Measurements from ENCODE around the gene SEC24B. TPM values are rescaled to one million over a fixed set of nuclear protein-coding genes. Genes with fewer than 3 reads are reported as not detected.

Gene SEC24B
- total and polyA plus RNA-seq, 4 donors, result 12.2 to 38.2 (median 16.3) TPM

GRCh38 chr4:109419679-109420078, 13.9 kb upstream of the SEC24B start (continued):
- no peak for TF ChIP-seq JUND (IDR thresholded peaks at IDR 0.05)

- no peak for TF ChIP-seq JUND (IDR thresholded peaks at IDR 0.05)
- no peak for TF ChIP-seq RXRA (IDR thresholded peaks at IDR 0.05)
- no peak for TF ChIP-seq SP1 (IDR thresholded peaks at IDR 0.05)
- no peaks in the 10 kb centered on the region for H3K27me3 ChIP-seq (ENCODE audit: control insufficient read depth in 4 of 4, insufficient read depth in 4 of 4, low read length in 3 of 4)
- H3K27ac ChIP-seq (ENCODE audit: low read depth in 1 of 2, low read length in 2 of 2), result no peak overlapping the region
- no peak for DNase-seq (ENCODE audit: low spot score)
- H3K9ac ChIP-seq (ENCODE audit: low read depth in 1 of 2, low read length in 2 of 2), result no peak overlapping the region
- peaks cover 0 to 3% (median 2%) of the 10 kb centered on the region in 4 donors for H3K4me1 ChIP-seq (ENCODE audit: control insufficient read depth in 4 of 4, insufficient read depth in 4 of 4, low read length in 3 of 4)
- 93% methylated on average over 19 of the region's 19 CpGs for WGBS
- no peak overlapping the region for H3K4me3 ChIP-seq (ENCODE audit: low read depth in 1 of 3, low read length in 3 of 3)
- no peaks in the 10 kb centered on the region for H3K9me3 ChIP-seq (ENCODE audit: control insufficient read depth in 4 of 4, low read length in 3 of 4)
- H3K36me3 ChIP-seq (ENCODE audit: control insufficient read depth in 4 of 4, insufficient read depth in 3 of 4, low read depth in 1 of 4, low read length in 3 of 4), result no peaks in the 10 kb centered on the region
Observed at GRCh38 chr4:109424093-109424841, 9.3 kb upstream of the SEC24B start.

GRCh38 chr4:109425405-109425804, 8.2 kb upstream of the SEC24B start:
- 91% methylated on average over 4 of the region's 4 CpGs for WGBS
- Histone ChIP-seq H3K27me3 (ENCODE audit: control insufficient read depth in 4 of 4, insufficient read depth in 4 of 4, low read length in 3 of 4) (no peaks in the 10 kb centered on the region), H3K4me1 (ENCODE audit: control insufficient read depth in 4 of 4, insufficient read depth in 4 of 4, low read length in 3 of 4) (peaks cover 0 to 3% (median 2%) of the 10 kb centered on the region in 4 donors), H3K36me3 (ENCODE audit: control insufficient read depth in 4 of 4, insufficient read depth in 3 of 4, low read depth in 1 of 4, low read length in 3 of 4) (no peaks in the 10 kb centered on the region), H3K9ac (ENCODE audit: low read depth in 1 of 2, low read length in 2 of 2) (no peak overlapping the region), H3K9me3 (ENCODE audit: control insufficient read depth in 4 of 4, low read length in 3 of 4) (no peaks in the 10 kb centered on the region), H3K27ac (ENCODE audit: low read depth in 1 of 2, low read length in 2 of 2) (no peak overlapping the region), H3K4me3 (ENCODE audit: low read depth in 1 of 3, low read length in 3 of 3) (no peak overlapping the region)
- DNase-seq (ENCODE audit: low spot score), result no peak
- no peak for TF ChIP-seq MAX (IDR thresholded peaks at IDR 0.05)
- TF ChIP-seq ZBTB33 (IDR thresholded peaks at IDR 0.05), result no peak
- no peak for TF ChIP-seq TAF1 (conservative IDR thresholded peaks at IDR 0.05)
- no peak for TF ChIP-seq HNF4G (IDR thresholded peaks at IDR 0.05)
- TF ChIP-seq EGR1 (IDR thresholded peaks at IDR 0.05; ENCODE audit: low read depth in 2 of 2), result no peak
- no peak for TF ChIP-seq YY1 (IDR thresholded peaks at IDR 0.05)
- TF ChIP-seq FOXA2 (IDR thresholded peaks at IDR 0.05), result no peak
- TF ChIP-seq ATF3 (IDR thresholded peaks at IDR 0.05), result no peak
- TF ChIP-seq JUND (IDR thresholded peaks at IDR 0.05), result no peak
- TF ChIP-seq SP1 (IDR thresholded peaks at IDR 0.05), result no peak

- Histone ChIP-seq H3K9ac (ENCODE audit: low read depth in 1 of 2, low read length in 2 of 2) (no peak overlapping the region), H3K36me3 (ENCODE audit: control insufficient read depth in 4 of 4, insufficient read depth in 3 of 4, low read depth in 1 of 4, low read length in 3 of 4) (no peaks in the 10 kb centered on the region), H3K4me1 (ENCODE audit: control insufficient read depth in 4 of 4, insufficient read depth in 4 of 4, low read length in 3 of 4) (peaks cover 0 to 12% (median 3%) of the 10 kb centered on the region in 4 donors), H3K4me3 (ENCODE audit: low read depth in 1 of 3, low read length in 3 of 3) (no peak overlapping the region), H3K27ac (ENCODE audit: low read depth in 1 of 2, low read length in 2 of 2) (no peak overlapping the region), H3K27me3 (ENCODE audit: control insufficient read depth in 4 of 4, insufficient read depth in 4 of 4, low read length in 3 of 4) (no peaks in the 10 kb centered on the region), H3K9me3 (ENCODE audit: control insufficient read depth in 4 of 4, low read length in 3 of 4) (no peaks in the 10 kb centered on the region)
- no peak for DNase-seq (ENCODE audit: low spot score)
- WGBS, result 88% methylated on average over 1 of the region's 1 CpG
- TF ChIP-seq, protein P1, sequence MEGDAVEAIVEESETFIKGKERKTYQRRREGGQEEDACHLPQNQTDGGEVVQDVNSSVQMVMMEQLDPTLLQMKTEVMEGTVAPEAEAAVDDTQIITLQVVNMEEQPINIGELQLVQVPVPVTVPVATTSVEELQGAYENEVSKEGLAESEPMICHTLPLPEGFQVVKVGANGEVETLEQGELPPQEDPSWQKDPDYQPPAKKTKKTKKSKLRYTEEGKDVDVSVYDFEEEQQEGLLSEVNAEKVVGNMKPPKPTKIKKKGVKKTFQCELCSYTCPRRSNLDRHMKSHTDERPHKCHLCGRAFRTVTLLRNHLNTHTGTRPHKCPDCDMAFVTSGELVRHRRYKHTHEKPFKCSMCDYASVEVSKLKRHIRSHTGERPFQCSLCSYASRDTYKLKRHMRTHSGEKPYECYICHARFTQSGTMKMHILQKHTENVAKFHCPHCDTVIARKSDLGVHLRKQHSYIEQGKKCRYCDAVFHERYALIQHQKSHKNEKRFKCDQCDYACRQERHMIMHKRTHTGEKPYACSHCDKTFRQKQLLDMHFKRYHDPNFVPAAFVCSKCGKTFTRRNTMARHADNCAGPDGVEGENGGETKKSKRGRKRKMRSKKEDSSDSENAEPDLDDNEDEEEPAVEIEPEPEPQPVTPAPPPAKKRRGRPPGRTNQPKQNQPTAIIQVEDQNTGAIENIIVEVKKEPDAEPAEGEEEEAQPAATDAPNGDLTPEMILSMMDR (IDR thresholded peaks at IDR 0.05; ENCODE audit: low read depth, low read length, missing input control), result no peak
- TF ChIP-seq EGR1 (IDR thresholded peaks at IDR 0.05; ENCODE audit: low read depth in 2 of 2) (no peak), FOXA1 (IDR thresholded peaks at IDR 0.05) (no peak), RXRA (IDR thresholded peaks at IDR 0.05) (no peak), TAF1 (conservative IDR thresholded peaks at IDR 0.05) (no peak), MAX (IDR thresholded peaks at IDR 0.05) (no peak), NR2F2 (IDR thresholded peaks at IDR 0.05) (no peak), HNF4A (conservative IDR thresholded peaks at IDR 0.05) (no peak), YY1 (IDR thresholded peaks at IDR 0.05) (no peak), JUND (IDR thresholded peaks at IDR 0.05) (no peak), ATF3 (IDR thresholded peaks at IDR 0.05) (no peak), ZBTB33 (IDR thresholded peaks at IDR 0.05) (no peak), GABPA (IDR thresholded peaks at IDR 0.05 in 1 of 2, conservative IDR thresholded peaks at IDR 0.05 in 1 of 2) (no peak), RAD21 (IDR thresholded peaks at IDR 0.05) (no peak)
Observed at GRCh38 chr4:109429545-109429944, 4.1 kb upstream of the SEC24B start.

All from liver (tissue), 9 donors.